Mammary epithelial cell (primary cell): ENCODE data around the gene KDM4F.

ENCODE experiments used
- CTCF ChIP-seq, 2 donors: IDR thresholded peaks in 1 of 2; conservative IDR thresholded peaks in 1 of 2; 2 replicates each; pipeline ENCODE4 v1.5.1; 2011 to 2012; ENCODE audit warnings: inconsistent platforms in 2 of 2, low read length in 2 of 2, mild to moderate bottlenecking in 2 of 2, control low read depth in 1 of 2, low read depth in 1 of 2; ENCODE audit not compliant: insufficient read depth in 1 of 2; ENCODE audit errors: extremely low read depth in 1 of 2
- EZH2 ChIP-seq: IDR thresholded peaks from 2 replicates; pipeline ENCODE4 v1.6.1; 2012; ENCODE audit warnings: low read length, inconsistent platforms, borderline replicate concordance

GRCh38 chr11:95091663-95092180, 42.5 kb downstream of the KDM4F start:
- TF ChIP-seq CTCF (conservative IDR thresholded peaks at IDR 0.05 in 1 of 2, IDR thresholded peaks at IDR 0.05 in 1 of 2; ENCODE audit: extremely low read depth in 1 of 2, insufficient read depth in 1 of 2, low read depth in 1 of 2, low read length in 2 of 2) (no peak), EZH2 (no peak)
